Measurements from ENCODE around the gene NRP1.

Gene NRP1

GRCh38 chr10:33143160-33143728 is 191.2 kb downstream of the NRP1 start:
- no peak overlapping the region for H4K8ac ChIP-seq (ENCODE audit: low read depth, low read length)
- no peak for DNase-seq
- no CpG with 5 or more reads among the region's 5 CpGs for WGBS (ENCODE audit: extremely low coverage, insufficient coverage, insufficient read length)
- no peak overlapping the region for H2BK120ac ChIP-seq (ENCODE audit: insufficient read depth, low read length, poor library complexity)
- no peak overlapping the region for H3K27ac ChIP-seq (ENCODE audit: low read depth, low read length)
- H3K4me1 ChIP-seq (ENCODE audit: control insufficient read depth in 1 of 2, insufficient read depth in 2 of 2, low read length in 2 of 2): no peaks in the 10 kb centered on the region
- H3K4ac ChIP-seq (ENCODE audit: low read depth, low read length): no peak overlapping the region
- no peaks in the 10 kb centered on the region for H3K27me3 ChIP-seq (ENCODE audit: insufficient read depth, low read length)
- no peak overlapping the region for H2AK5ac ChIP-seq (ENCODE audit: low read length)
- H3K79me2 ChIP-seq (ENCODE audit: control insufficient read depth, insufficient read depth, low read length, poor library complexity): no peaks in the 10 kb centered on the region
- H2AFZ ChIP-seq (ENCODE audit: insufficient read depth, low read length, poor library complexity): no peak overlapping the region
- no peak overlapping the region for H3K4me2 ChIP-seq (ENCODE audit: low read length)
- no peaks in the 10 kb centered on the region for H3K36me3 ChIP-seq (ENCODE audit: control insufficient read depth in 1 of 2, insufficient read depth in 2 of 2, low read length in 2 of 2)
- no peaks in the 10 kb centered on the region for H3K79me1 ChIP-seq (ENCODE audit: low read length)
- H4K12ac ChIP-seq (ENCODE audit: low read depth, low read length): no peak overlapping the region
- no peak overlapping the region for H3K14ac ChIP-seq (ENCODE audit: low read length)
- H3K4me3 ChIP-seq (ENCODE audit: low read depth, low read length): no peak overlapping the region
- no peak overlapping the region for H3K18ac ChIP-seq (ENCODE audit: low read length)
- H4K91ac ChIP-seq (ENCODE audit: low read depth, low read length): no peak overlapping the region
- no peak overlapping the region for H2BK5ac ChIP-seq (ENCODE audit: low read depth, low read length, poor library complexity)
- H3K9ac ChIP-seq (ENCODE audit: low read length): no peak overlapping the region
- no peaks in the 10 kb centered on the region for H3K9me3 ChIP-seq (ENCODE audit: insufficient read depth, low read depth, low read length)
- H3K23ac ChIP-seq (ENCODE audit: low read length): no peak overlapping the region
- H2BK12ac ChIP-seq (ENCODE audit: low read length): no peak overlapping the region

- no peaks in the 10 kb centered on the region for H3K4me1 ChIP-seq (ENCODE audit: control insufficient read depth in 1 of 2, insufficient read depth in 2 of 2, low read length in 2 of 2)
- H3K4ac ChIP-seq (ENCODE audit: low read depth, low read length): no peak overlapping the region
- no peak overlapping the region for H2AK5ac ChIP-seq (ENCODE audit: low read length)
- DNase-seq: no peak
- H4K8ac ChIP-seq (ENCODE audit: low read depth, low read length): no peak overlapping the region
- no peak overlapping the region for H2BK5ac ChIP-seq (ENCODE audit: low read depth, low read length, poor library complexity)
- H3K9me3 ChIP-seq (ENCODE audit: insufficient read depth, low read depth, low read length): no peaks in the 10 kb centered on the region
- no peaks in the 10 kb centered on the region for H3K79me2 ChIP-seq (ENCODE audit: control insufficient read depth, insufficient read depth, low read length, poor library complexity)
- no CpG with 5 or more reads among the region's 4 CpGs for WGBS (ENCODE audit: extremely low coverage, insufficient coverage, insufficient read length)
- no peak overlapping the region for H3K23ac ChIP-seq (ENCODE audit: low read length)
- H2BK120ac ChIP-seq (ENCODE audit: insufficient read depth, low read length, poor library complexity): no peak overlapping the region
- H4K91ac ChIP-seq (ENCODE audit: low read depth, low read length): no peak overlapping the region
- no peaks in the 10 kb centered on the region for H3K27me3 ChIP-seq (ENCODE audit: insufficient read depth, low read length)
- H3K14ac ChIP-seq (ENCODE audit: low read length): no peak overlapping the region
- H3K9ac ChIP-seq (ENCODE audit: low read length): no peak overlapping the region
- H3K27ac ChIP-seq (ENCODE audit: low read depth, low read length): no peak overlapping the region
- H2AFZ ChIP-seq (ENCODE audit: insufficient read depth, low read length, poor library complexity): no peak overlapping the region
- no peaks in the 10 kb centered on the region for H3K79me1 ChIP-seq (ENCODE audit: low read length)
- no peak overlapping the region for H3K4me2 ChIP-seq (ENCODE audit: low read length)
- H4K12ac ChIP-seq (ENCODE audit: low read depth, low read length): no peak overlapping the region
- H3K36me3 ChIP-seq (ENCODE audit: control insufficient read depth in 1 of 2, insufficient read depth in 2 of 2, low read length in 2 of 2): no peaks in the 10 kb centered on the region
- no peak overlapping the region for H2BK12ac ChIP-seq (ENCODE audit: low read length)
- no peak overlapping the region for H3K18ac ChIP-seq (ENCODE audit: low read length)
- H3K4me3 ChIP-seq (ENCODE audit: low read depth, low read length): no peak overlapping the region
Measured at GRCh38 chr10:33142295-33142694, 192.2 kb downstream of the NRP1 start.

- Histone ChIP-seq H3K79me2 (ENCODE audit: control insufficient read depth, insufficient read depth, low read length, poor library complexity) (no peaks in the 10 kb centered on the region), H3K9ac (ENCODE audit: low read length) (no peak overlapping the region), H3K18ac (ENCODE audit: low read length) (no peak overlapping the region), H3K4me1 (ENCODE audit: control insufficient read depth in 1 of 2, insufficient read depth in 2 of 2, low read length in 2 of 2) (no peaks in the 10 kb centered on the region), H3K14ac (ENCODE audit: low read length) (no peak overlapping the region), H2BK5ac (ENCODE audit: low read depth, low read length, poor library complexity) (no peak overlapping the region), H3K4ac (ENCODE audit: low read depth, low read length) (no peak overlapping the region), H4K8ac (ENCODE audit: low read depth, low read length) (no peak overlapping the region), H2BK12ac (ENCODE audit: low read length) (no peak overlapping the region), H3K27ac (ENCODE audit: low read depth, low read length) (no peak overlapping the region), H2BK120ac (ENCODE audit: insufficient read depth, low read length, poor library complexity) (no peak overlapping the region), H4K12ac (ENCODE audit: low read depth, low read length) (no peak overlapping the region), H3K27me3 (ENCODE audit: insufficient read depth, low read length) (no peaks in the 10 kb centered on the region), H3K79me1 (ENCODE audit: low read length) (no peaks in the 10 kb centered on the region), H2AK5ac (ENCODE audit: low read length) (no peak overlapping the region), H3K4me2 (ENCODE audit: low read length) (no peak overlapping the region), H3K4me3 (ENCODE audit: low read depth, low read length) (no peak overlapping the region), H4K91ac (ENCODE audit: low read depth, low read length) (no peak overlapping the region), H3K9me3 (ENCODE audit: insufficient read depth, low read depth, low read length) (no peaks in the 10 kb centered on the region), H2AFZ (ENCODE audit: insufficient read depth, low read length, poor library complexity) (no peak overlapping the region), H3K23ac (ENCODE audit: low read length) (no peak overlapping the region), H3K36me3 (ENCODE audit: control insufficient read depth in 1 of 2, insufficient read depth in 2 of 2, low read length in 2 of 2) (no peaks in the 10 kb centered on the region)
- peak in 1 of 2 donors; percentile 34 for DNase-seq
- WGBS (ENCODE audit: extremely low coverage, insufficient coverage, insufficient read length): no CpG with 5 or more reads among the region's 3 CpGs
Measured at GRCh38 chr10:33141251-33141650, 193.2 kb downstream of the NRP1 start.

GRCh38 chr10:33139181-33139646 is 195.3 kb downstream of the NRP1 start:
- Histone ChIP-seq H3K79me1 (ENCODE audit: low read length) (no peaks in the 10 kb centered on the region), H3K27ac (ENCODE audit: low read depth, low read length) (no peak overlapping the region), H3K79me2 (ENCODE audit: control insufficient read depth, insufficient read depth, low read length, poor library complexity) (no peaks in the 10 kb centered on the region), H3K4me3 (ENCODE audit: low read depth, low read length) (no peak overlapping the region), H3K23ac (ENCODE audit: low read length) (no peak overlapping the region), H2BK5ac (ENCODE audit: low read depth, low read length, poor library complexity) (no peak overlapping the region), H3K27me3 (ENCODE audit: insufficient read depth, low read length) (no peaks in the 10 kb centered on the region), H2AK5ac (ENCODE audit: low read length) (no peak overlapping the region), H3K14ac (ENCODE audit: low read length) (no peak overlapping the region), H4K91ac (ENCODE audit: low read depth, low read length) (no peak overlapping the region), H2AFZ (ENCODE audit: insufficient read depth, low read length, poor library complexity) (no peak overlapping the region), H2BK120ac (ENCODE audit: insufficient read depth, low read length, poor library complexity) (no peak overlapping the region), H3K18ac (ENCODE audit: low read length) (no peak overlapping the region), H3K4me1 (ENCODE audit: control insufficient read depth in 1 of 2, insufficient read depth in 2 of 2, low read length in 2 of 2) (no peaks in the 10 kb centered on the region), H3K9ac (ENCODE audit: low read length) (no peak overlapping the region), H3K4ac (ENCODE audit: low read depth, low read length) (no peak overlapping the region), H2BK12ac (ENCODE audit: low read length) (no peak overlapping the region), H4K8ac (ENCODE audit: low read depth, low read length) (no peak overlapping the region), H3K36me3 (ENCODE audit: control insufficient read depth in 1 of 2, insufficient read depth in 2 of 2, low read length in 2 of 2) (no peaks in the 10 kb centered on the region), H4K12ac (ENCODE audit: low read depth, low read length) (no peak overlapping the region), H3K9me3 (ENCODE audit: insufficient read depth, low read depth, low read length) (no peaks in the 10 kb centered on the region), H3K4me2 (ENCODE audit: low read length) (no peak overlapping the region)
- WGBS (ENCODE audit: extremely low coverage, insufficient coverage, insufficient read length): no CpG with 5 or more reads among the region's 12 CpGs
- no peak for DNase-seq
